ENCODE results near the gene SLIT3. TPM values are rescaled to one million over a fixed set of nuclear protein-coding genes. Genes with fewer than 3 reads are reported as not detected.

The SLIT3 gene
- total RNA-seq, 4 donors from 2014 or later, result 41.1 to 86.6 (median 62.7) TPM

DNA sequence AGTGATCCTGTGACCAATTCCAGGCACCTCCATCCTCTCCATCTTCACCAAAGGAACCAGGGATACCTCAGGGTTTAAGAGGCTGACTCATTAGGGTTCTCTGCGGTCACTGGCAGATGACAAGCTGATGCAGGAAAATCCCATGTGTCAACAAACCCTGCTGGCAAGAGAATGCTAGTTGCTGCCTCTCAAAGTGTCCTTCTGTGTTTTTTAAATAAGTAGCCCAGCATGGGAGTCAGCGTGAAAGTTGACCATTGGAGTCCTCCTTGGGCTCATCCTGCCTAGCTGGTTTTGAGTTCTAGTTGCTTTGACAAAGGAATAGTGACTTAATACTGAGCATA is 200.2 kb downstream of the SLIT3 start:
- H3K4me1 ChIP-seq, result peaks cover 7 to 40% (median 37%) of the 10 kb centered on the region in 4 donors
- no peaks in the 10 kb centered on the region for H3K9me3 ChIP-seq
- intact Hi-C loops (cut with DNase I), result no loop called here
- TF ChIP-seq EP300 (IDR thresholded peaks at IDR 0.05), result no peak
- TF ChIP-seq POLR2AphosphoS5 (IDR thresholded peaks at IDR 0.05), result no peak
- TF ChIP-seq, protein P1, sequence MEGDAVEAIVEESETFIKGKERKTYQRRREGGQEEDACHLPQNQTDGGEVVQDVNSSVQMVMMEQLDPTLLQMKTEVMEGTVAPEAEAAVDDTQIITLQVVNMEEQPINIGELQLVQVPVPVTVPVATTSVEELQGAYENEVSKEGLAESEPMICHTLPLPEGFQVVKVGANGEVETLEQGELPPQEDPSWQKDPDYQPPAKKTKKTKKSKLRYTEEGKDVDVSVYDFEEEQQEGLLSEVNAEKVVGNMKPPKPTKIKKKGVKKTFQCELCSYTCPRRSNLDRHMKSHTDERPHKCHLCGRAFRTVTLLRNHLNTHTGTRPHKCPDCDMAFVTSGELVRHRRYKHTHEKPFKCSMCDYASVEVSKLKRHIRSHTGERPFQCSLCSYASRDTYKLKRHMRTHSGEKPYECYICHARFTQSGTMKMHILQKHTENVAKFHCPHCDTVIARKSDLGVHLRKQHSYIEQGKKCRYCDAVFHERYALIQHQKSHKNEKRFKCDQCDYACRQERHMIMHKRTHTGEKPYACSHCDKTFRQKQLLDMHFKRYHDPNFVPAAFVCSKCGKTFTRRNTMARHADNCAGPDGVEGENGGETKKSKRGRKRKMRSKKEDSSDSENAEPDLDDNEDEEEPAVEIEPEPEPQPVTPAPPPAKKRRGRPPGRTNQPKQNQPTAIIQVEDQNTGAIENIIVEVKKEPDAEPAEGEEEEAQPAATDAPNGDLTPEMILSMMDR (IDR thresholded peaks at IDR 0.05), result no peak
- TF ChIP-seq POLR2A (IDR thresholded peaks at IDR 0.05; ENCODE audit: low read depth), result no peak
- whole genome bisulfite sequencing, result 91% methylated on average over 2 of the region's 2 CpGs
- H3K27me3 ChIP-seq, result no peaks in the 10 kb centered on the region
- no peak overlapping the region for H3K4me3 ChIP-seq
- peak overlapping the region in 3 of 4 donors; percentile 21 to 54 (median 25) for H3K27ac ChIP-seq (replicated peaks in 1 of 4)
- DNase-seq (ENCODE audit: extremely low spot score), result no peak
- no peaks in the 10 kb centered on the region for H3K36me3 ChIP-seq

DNA sequence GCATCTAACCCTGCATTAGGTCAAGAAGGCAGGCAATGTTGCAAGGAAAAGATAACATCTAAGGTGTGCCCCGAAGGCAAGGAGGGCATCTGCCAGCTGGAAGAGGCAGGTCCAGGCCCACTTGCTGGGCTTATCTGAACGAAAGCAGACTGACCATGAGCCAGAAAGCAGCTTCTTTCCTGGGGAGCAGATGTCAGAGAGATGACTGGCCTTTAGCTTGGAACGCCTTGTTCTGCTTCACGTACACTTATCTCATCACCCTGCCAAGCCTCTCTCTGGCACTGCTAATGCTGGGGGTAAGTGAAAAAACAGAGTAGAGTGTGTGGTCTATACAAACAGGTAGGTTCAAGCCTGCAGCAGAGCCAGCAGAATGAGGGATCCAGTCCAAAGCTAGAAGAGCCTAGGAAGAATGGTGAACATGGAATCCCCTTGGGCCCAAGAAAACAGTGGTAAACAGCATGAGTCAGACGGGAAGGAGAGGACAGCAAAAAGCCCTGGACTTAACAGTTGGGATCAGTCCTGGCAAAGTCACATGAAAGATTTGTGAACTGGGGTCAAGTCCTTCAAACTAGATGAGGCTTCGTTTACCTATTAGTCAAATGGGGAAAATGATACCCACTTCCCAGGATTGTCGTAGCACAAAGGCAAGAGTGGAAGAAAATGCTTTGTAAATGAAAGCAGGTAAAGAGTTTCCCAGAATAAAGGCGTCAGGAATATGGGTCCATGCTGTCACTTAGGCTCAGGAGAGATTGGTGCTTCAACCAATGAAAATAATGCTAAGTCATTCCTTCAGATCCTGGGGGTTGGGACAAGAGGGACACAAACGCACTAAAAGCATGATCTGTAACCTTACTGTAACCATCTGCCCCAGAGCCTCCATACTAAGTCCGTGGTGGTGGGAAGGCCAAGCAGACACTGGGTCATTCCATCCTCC is 200.9 kb downstream of the SLIT3 start:
- Histone ChIP-seq H3K9me3 (no peaks in the 10 kb centered on the region), H3K27me3 (no peaks in the 10 kb centered on the region), H3K4me1 (peaks cover 7 to 40% (median 37%) of the 10 kb centered on the region in 4 donors), H3K4me3 (no peak overlapping the region), H3K27ac (replicated peaks in 1 of 4) (peak overlapping the region in 3 of 4 donors; percentile 21 to 54 (median 25)), H3K36me3 (no peaks in the 10 kb centered on the region)
- no peak for DNase-seq (ENCODE audit: extremely low spot score)
- intact Hi-C loops (cut with DNase I), result no loop called here
- 79% methylated on average over 9 of the region's 10 CpGs for WGBS
- no peak for TF ChIP-seq POLR2A (IDR thresholded peaks at IDR 0.05; ENCODE audit: low read depth)
- TF ChIP-seq, protein P1 (IDR thresholded peaks at IDR 0.05), result no peak
- TF ChIP-seq POLR2AphosphoS5 (IDR thresholded peaks at IDR 0.05), result no peak
- no peak for TF ChIP-seq EP300 (IDR thresholded peaks at IDR 0.05)

GRCh38 chr5:169098331-169099121 is 202.4 kb downstream of the SLIT3 start:
- Histone ChIP-seq H3K4me3 (no peak overlapping the region), H3K27me3 (no peaks in the 10 kb centered on the region), H3K36me3 (no peaks in the 10 kb centered on the region), H3K9me3 (no peaks in the 10 kb centered on the region), H3K4me1 (peaks cover 7 to 40% (median 37%) of the 10 kb centered on the region in 4 donors), H3K27ac (replicated peaks in 1 of 4) (peak overlapping the region in 3 of 4 donors; percentile 52 to 57 (median 54))
- TF ChIP-seq, protein P1 (IDR thresholded peaks at IDR 0.05), result no peak
- TF ChIP-seq POLR2A (IDR thresholded peaks at IDR 0.05; ENCODE audit: low read depth) (no peak), EP300 (IDR thresholded peaks at IDR 0.05) (peak; percentile 2), POLR2AphosphoS5 (IDR thresholded peaks at IDR 0.05) (no peak)
- intact Hi-C loops (cut with DNase I), result no loop called here
- WGBS, result 92% methylated on average over 12 of the region's 12 CpGs
- DNase-seq (ENCODE audit: extremely low spot score), result no peak

DNA sequence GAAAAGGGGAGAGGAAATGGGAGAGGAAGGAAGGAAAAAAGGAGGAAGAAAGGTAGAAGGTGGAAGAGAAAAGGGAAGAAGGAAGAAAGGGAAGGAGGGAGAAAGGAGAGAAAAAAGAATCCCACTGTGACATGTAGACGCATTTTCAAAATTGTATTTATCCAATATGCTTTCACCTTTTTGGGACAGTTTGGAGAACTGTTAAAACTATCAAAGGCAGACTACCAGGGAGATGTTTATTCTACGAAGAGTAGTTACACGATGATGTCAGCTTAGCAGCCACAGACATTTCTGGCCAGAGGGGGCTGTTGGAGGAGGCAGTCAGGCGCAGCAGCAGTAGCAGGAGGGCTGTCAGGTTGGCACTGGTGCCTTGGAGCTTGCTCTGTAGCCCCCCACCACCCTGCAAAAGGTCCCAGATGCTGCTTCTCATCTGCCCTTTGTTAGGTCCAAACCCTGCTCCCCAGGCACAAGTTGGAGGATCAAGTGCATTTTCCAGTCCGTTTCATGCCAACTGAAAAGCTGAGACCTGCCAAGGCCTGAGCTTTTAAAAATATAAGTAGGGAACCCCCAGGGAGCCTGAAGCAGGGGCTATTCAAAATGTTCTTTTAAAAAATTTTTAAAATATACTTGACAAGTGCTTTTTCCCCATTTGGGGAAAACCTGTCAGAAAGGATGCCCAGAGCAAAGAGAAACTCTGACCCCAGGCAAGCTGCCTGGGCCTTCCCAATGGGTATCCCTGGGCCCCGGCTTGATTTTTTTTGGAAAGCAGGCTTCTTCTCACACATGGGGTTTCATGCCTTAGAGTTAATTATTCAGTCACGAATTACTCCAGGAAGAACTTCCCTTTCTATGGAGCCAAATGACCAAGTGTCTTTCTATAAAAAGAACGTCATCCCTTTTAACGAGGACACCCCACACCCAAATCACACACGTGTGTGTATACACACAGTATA is 203.3 kb downstream of the SLIT3 start:
- WGBS, result 43% methylated on average over 10 of the region's 10 CpGs
- no peaks in the 10 kb centered on the region for H3K27me3 ChIP-seq
- no peaks in the 10 kb centered on the region for H3K9me3 ChIP-seq
- intact Hi-C loops (cut with DNase I), result no loop called here
- peak overlapping the region; percentile 28 to 57 (median 53) for H3K27ac ChIP-seq (replicated peaks in 1 of 4)
- H3K4me3 ChIP-seq, result no peak overlapping the region
- TF ChIP-seq POLR2A (IDR thresholded peaks at IDR 0.05; ENCODE audit: low read depth) (no peak), EP300 (IDR thresholded peaks at IDR 0.05) (no peak), POLR2AphosphoS5 (IDR thresholded peaks at IDR 0.05) (no peak)
- TF ChIP-seq, protein P1 (IDR thresholded peaks at IDR 0.05), result no peak
- H3K4me1 ChIP-seq, result peaks cover 7 to 40% (median 37%) of the 10 kb centered on the region in 4 donors
- H3K36me3 ChIP-seq, result no peaks in the 10 kb centered on the region
- no peak for DNase-seq (ENCODE audit: extremely low spot score)

All from esophagus muscularis mucosa (tissue), 4 donors.